ENCODE results near the gene HS2ST1.
A peak's percentile ranks its signal among the peaks of the same experiment; 100 is the strongest.

- TF ChIP-seq HEYL (CRISPR knock-in tag; IDR thresholded peaks at IDR 0.05): no peak
- TF ChIP-seq POLR2A (IDR thresholded peaks at IDR 0.05; ENCODE audit: low read length): peak; percentile 72
- TF ChIP-seq CTCF (IDR thresholded peaks at IDR 0.05): no peak
- TF ChIP-seq ELK1 (IDR thresholded peaks at IDR 0.05; ENCODE audit: low read depth, low read length): no peak
- TF ChIP-seq CEBPB (IDR thresholded peaks at IDR 0.05): no peak
- TF ChIP-seq MAFK (IDR thresholded peaks at IDR 0.05; ENCODE audit: partially characterized antibody): no peak
- TF ChIP-seq PBX3 (IDR thresholded peaks at IDR 0.05): no peak
- no peak for TF ChIP-seq RAD21 (conservative IDR thresholded peaks at IDR 0.05 in 1 of 2, IDR thresholded peaks at IDR 0.05 in 1 of 2)
- peak; percentile 83 for TF ChIP-seq PHF8 (IDR thresholded peaks at IDR 0.05; ENCODE audit: borderline replicate concordance, low read depth)
- TF ChIP-seq SMC3 (IDR thresholded peaks at IDR 0.05): no peak
- no peak for TF ChIP-seq REST (IDR thresholded peaks at IDR 0.05)
- no peak for TF ChIP-seq HOXB5 (CRISPR knock-in tag; IDR thresholded peaks at IDR 0.05)
- no peak for TF ChIP-seq CHD2 (IDR thresholded peaks at IDR 0.05; ENCODE audit: low read length, partially characterized antibody)
Measured at GRCh38 chr1:86913896-86914600, 387 bp upstream of the HS2ST1 start, which contains the start of gene SELENOF.
